ENCODE data around the gene FILIP1L. TPM values are rescaled to one million over a fixed set of nuclear protein-coding genes. Genes with fewer than 3 reads are reported as not detected.

FILIP1L gene
- total and polyA plus RNA-seq, 2 donors (not counting 1 experiment from before 2014, with no cell fraction given) = 0.32 to 0.48 TPM

GRCh38 chr3:99875929-99876841 lies 238.1 kb downstream of the FILIP1L start:
- Histone ChIP-seq H3K79me2 (ENCODE audit: control insufficient read depth, insufficient read depth, low read length) (no peaks in the 10 kb centered on the region), H3K4me3 (ENCODE audit: control extremely low read depth in 1 of 5, extremely low read depth in 1 of 5, insufficient read depth in 1 of 5, low read depth in 2 of 5, low read length in 4 of 5) (peak overlapping the region; percentile 52 to 74 (median 64)), H4K20me1 (ENCODE audit: control insufficient read depth, insufficient read depth, low read length, poor library complexity, severe bottlenecking) (no peaks in the 10 kb centered on the region), H3K9me3 (ENCODE audit: control extremely low read depth in 1 of 3, control insufficient read depth in 2 of 3, insufficient read depth in 1 of 3, low read length in 2 of 3) (no peaks in the 10 kb centered on the region), H3K9ac (ENCODE audit: low read length) (peak overlapping the region; percentile 66), H3K27me3 (replicated peaks in 1 of 4; ENCODE audit: control extremely low read depth in 1 of 4, control insufficient read depth in 3 of 4, insufficient read depth in 4 of 4, low read length in 3 of 4) (no peaks in the 10 kb centered on the region), H3K4me2 (replicated peaks; ENCODE audit: low read depth, low read length, poor library complexity, severe bottlenecking) (peak overlapping the region; percentile 76), H2AFZ (ENCODE audit: insufficient read depth, low read depth, low read length, poor library complexity, severe bottlenecking) (peak overlapping the region; percentile 85), H3K27ac (ENCODE audit: low read length in 2 of 2) (peak overlapping the region; percentile 24 to 71), H3K36me3 (replicated peaks in 1 of 2; ENCODE audit: control extremely low read depth in 1 of 2, control insufficient read depth in 1 of 2, extremely low read depth in 1 of 2, insufficient read depth in 2 of 2, low read length in 1 of 2) (no peaks in the 10 kb centered on the region), H3K4me1 (ENCODE audit: control insufficient read depth in 2 of 2, insufficient read depth in 2 of 2, low read length in 2 of 2) (peaks cover 6 to 8% of the 10 kb centered on the region in 2 donors)
- DNase-seq = peak; percentile 86
- Mint-ChIP-seq H3K27ac (peak overlapping the region; percentile 5), H3K4me3 (peak overlapping the region; percentile 89), H3K27me3 (no peaks in the 10 kb centered on the region), H3K4me1 (peaks cover 18% of the 10 kb centered on the region), H3K9me3 (ENCODE audit: insufficient read depth) (no peaks in the 10 kb centered on the region)
- no peak for TF ChIP-seq EZH2 (IDR thresholded peaks at IDR 0.05; ENCODE audit: borderline replicate concordance, insufficient read depth, low read depth, low read length, poor library complexity, severe bottlenecking)
- no peak for TF ChIP-seq CTCF (IDR thresholded peaks at IDR 0.05)
- ChIA-PET CTCF (interaction anchor here (0.6 kb wide), 1 partner anchor 33 kb away, joined by 3 read pairs; no protein-coding TSS in a partner anchor), POLR2A (no interaction called here)
- under 1% methylated on average over 56 of the region's 63 CpGs for WGBS (ENCODE audit: insufficient coverage)
- intact Hi-C loops (cut with micrococcal nuclease) = loop anchor here (1.0 to 5.0 kb wide), 4 partner anchors 171 to 525 kb away; partner anchors contain the start of genes LNP1, TBC1D23 and TOMM70
- ATAC-seq (ENCODE audit: low read depth) = peak; percentile 97

GRCh38 chr3:99875581-99875928 lies 238.7 kb downstream of the FILIP1L start:
- Histone ChIP-seq H3K27ac (ENCODE audit: low read length in 2 of 2) (peak overlapping the region in 1 of 2 donors; percentile 71), H3K36me3 (replicated peaks in 1 of 2; ENCODE audit: control extremely low read depth in 1 of 2, control insufficient read depth in 1 of 2, extremely low read depth in 1 of 2, insufficient read depth in 2 of 2, low read length in 1 of 2) (peaks cover 0 to 1% of the 10 kb centered on the region in 2 experiments), H4K20me1 (ENCODE audit: control insufficient read depth, insufficient read depth, low read length, poor library complexity, severe bottlenecking) (no peaks in the 10 kb centered on the region), H3K4me2 (replicated peaks; ENCODE audit: low read depth, low read length, poor library complexity, severe bottlenecking) (peak overlapping the region; percentile 76), H3K4me3 (ENCODE audit: control extremely low read depth in 1 of 5, extremely low read depth in 1 of 5, insufficient read depth in 1 of 5, low read depth in 2 of 5, low read length in 4 of 5) (peak overlapping the region; percentile 52 to 74 (median 64)), H3K27me3 (replicated peaks in 1 of 4; ENCODE audit: control extremely low read depth in 1 of 4, control insufficient read depth in 3 of 4, insufficient read depth in 4 of 4, low read length in 3 of 4) (no peaks in the 10 kb centered on the region), H2AFZ (ENCODE audit: insufficient read depth, low read depth, low read length, poor library complexity, severe bottlenecking) (peak overlapping the region; percentile 85), H3K4me1 (ENCODE audit: control insufficient read depth in 2 of 2, insufficient read depth in 2 of 2, low read length in 2 of 2) (peaks cover 6 to 8% of the 10 kb centered on the region in 2 donors), H3K79me2 (ENCODE audit: control insufficient read depth, insufficient read depth, low read length) (peaks cover 3% of the 10 kb centered on the region), H3K9me3 (ENCODE audit: control extremely low read depth in 1 of 3, control insufficient read depth in 2 of 3, insufficient read depth in 1 of 3, low read length in 2 of 3) (no peaks in the 10 kb centered on the region), H3K9ac (ENCODE audit: low read length) (peak overlapping the region; percentile 66)
- CTCF ChIA-PET = no interaction called here
- DNase-seq (no peak), ATAC-seq (ENCODE audit: low read depth) (no peak)
- TF ChIP-seq CTCF (IDR thresholded peaks at IDR 0.05) (no peak), EZH2 (IDR thresholded peaks at IDR 0.05; ENCODE audit: borderline replicate concordance, insufficient read depth, low read depth, low read length, poor library complexity, severe bottlenecking) (no peak)
- intact Hi-C loops (cut with micrococcal nuclease) = loop anchor here (5.0 kb wide), 2 partner anchors 172 to 197 kb away; no protein-coding TSS in a partner anchor
- H3K27me3 Mint-ChIP-seq = no peaks in the 10 kb centered on the region
- H3K27ac Mint-ChIP-seq = peak overlapping the region; percentile 32
- H3K9me3 Mint-ChIP-seq (ENCODE audit: insufficient read depth) = no peaks in the 10 kb centered on the region
- H3K4me3 Mint-ChIP-seq = peak overlapping the region; percentile 89
- H3K4me1 Mint-ChIP-seq = peaks cover 18% of the 10 kb centered on the region
- no CpG with 5 or more reads among the region's 6 CpGs for WGBS (ENCODE audit: insufficient coverage)
- POLR2A ChIA-PET = no interaction called here

Data from B cell (primary cell).